Coronary artery (tissue), 2 donors: ENCODE results near the gene FOXO3.

Experiments
- DNase-seq: peaks from one replicate; pipeline ENCODE4 v3.0.0-alpha.2; 2017; ENCODE audit warnings: low spot score
- H3K27ac ChIP-seq, 2 donors: fragments of 200-600 bp; sonication (generic); one replicate each; pipeline ENCODE4 v1.5.1; 2016 to 2019
- H3K4me3 ChIP-seq: fragments of 200-600 bp; sonication (generic); 2 replicates; pipeline ENCODE4 v1.5.1; 2016; ENCODE audit warnings: mild to moderate bottlenecking, moderate library complexity
- TF ChIP-seq, protein P1 (sequence below): fragments of 200-600 bp; sonication (generic); IDR thresholded peaks from one replicate; pipeline ENCODE4 v1.5.1; 2019; ENCODE audit warnings: antibody characterized with exemption

FOXO3 gene

DNA sequence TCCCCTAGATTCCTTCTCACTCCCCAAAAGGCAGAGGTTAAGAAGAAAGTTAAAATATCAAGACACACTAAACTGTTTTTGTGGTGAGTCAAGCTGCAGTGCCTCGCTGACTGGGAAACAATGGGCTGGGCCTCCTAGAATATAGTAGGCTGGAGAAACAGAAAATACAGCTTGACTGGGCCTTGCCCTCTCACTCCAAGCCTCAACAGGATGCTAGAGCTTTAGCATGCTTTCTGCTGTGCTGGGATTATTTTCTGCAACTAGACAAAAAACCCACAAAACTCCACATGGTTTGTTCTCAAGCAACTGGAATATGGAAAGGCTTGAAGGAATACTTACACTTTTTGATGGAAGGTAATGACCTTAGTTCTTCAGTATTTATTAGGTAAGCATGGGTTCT is 27.9 kb downstream of the FOXO3 start:
- Histone ChIP-seq H3K4me3 (peak overlapping the region; percentile 58), H3K27ac (peak overlapping the region; percentile 91 to 92)
- no peak for DNase-seq
- TF ChIP-seq, protein P1, sequence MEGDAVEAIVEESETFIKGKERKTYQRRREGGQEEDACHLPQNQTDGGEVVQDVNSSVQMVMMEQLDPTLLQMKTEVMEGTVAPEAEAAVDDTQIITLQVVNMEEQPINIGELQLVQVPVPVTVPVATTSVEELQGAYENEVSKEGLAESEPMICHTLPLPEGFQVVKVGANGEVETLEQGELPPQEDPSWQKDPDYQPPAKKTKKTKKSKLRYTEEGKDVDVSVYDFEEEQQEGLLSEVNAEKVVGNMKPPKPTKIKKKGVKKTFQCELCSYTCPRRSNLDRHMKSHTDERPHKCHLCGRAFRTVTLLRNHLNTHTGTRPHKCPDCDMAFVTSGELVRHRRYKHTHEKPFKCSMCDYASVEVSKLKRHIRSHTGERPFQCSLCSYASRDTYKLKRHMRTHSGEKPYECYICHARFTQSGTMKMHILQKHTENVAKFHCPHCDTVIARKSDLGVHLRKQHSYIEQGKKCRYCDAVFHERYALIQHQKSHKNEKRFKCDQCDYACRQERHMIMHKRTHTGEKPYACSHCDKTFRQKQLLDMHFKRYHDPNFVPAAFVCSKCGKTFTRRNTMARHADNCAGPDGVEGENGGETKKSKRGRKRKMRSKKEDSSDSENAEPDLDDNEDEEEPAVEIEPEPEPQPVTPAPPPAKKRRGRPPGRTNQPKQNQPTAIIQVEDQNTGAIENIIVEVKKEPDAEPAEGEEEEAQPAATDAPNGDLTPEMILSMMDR: no peak

DNA sequence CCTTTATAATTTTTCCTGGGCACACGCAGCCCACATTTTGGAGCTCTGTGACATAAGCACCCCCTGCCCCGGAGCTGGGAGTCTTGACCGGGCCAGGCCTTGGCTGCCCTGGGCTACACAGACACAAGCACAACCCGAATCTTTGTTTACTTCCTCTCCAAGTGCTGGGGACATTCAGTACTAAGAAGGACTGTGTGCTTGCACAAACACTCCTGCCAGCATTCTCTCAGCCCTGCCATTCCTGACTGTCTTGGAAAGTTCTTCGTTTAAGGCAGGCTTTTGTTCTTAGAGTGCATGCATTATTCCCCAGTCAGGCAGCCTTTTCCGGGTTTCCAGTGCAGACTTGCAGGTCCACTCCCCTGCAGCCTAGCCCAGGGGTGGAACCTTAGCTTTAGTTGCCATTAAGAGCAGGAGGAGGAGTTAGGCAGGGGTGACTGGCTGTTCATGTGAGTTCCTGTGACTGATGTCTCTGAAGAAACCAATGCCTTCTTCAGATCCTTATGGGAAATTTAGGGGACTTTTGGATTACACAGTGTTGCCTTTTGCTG is 28.6 kb downstream of the FOXO3 start:
- TF ChIP-seq, protein P1: no peak
- peak; percentile 93 for DNase-seq
- peak overlapping the region; percentile 91 to 92 for H3K27ac ChIP-seq
- H3K4me3 ChIP-seq: peak overlapping the region; percentile 58

DNA sequence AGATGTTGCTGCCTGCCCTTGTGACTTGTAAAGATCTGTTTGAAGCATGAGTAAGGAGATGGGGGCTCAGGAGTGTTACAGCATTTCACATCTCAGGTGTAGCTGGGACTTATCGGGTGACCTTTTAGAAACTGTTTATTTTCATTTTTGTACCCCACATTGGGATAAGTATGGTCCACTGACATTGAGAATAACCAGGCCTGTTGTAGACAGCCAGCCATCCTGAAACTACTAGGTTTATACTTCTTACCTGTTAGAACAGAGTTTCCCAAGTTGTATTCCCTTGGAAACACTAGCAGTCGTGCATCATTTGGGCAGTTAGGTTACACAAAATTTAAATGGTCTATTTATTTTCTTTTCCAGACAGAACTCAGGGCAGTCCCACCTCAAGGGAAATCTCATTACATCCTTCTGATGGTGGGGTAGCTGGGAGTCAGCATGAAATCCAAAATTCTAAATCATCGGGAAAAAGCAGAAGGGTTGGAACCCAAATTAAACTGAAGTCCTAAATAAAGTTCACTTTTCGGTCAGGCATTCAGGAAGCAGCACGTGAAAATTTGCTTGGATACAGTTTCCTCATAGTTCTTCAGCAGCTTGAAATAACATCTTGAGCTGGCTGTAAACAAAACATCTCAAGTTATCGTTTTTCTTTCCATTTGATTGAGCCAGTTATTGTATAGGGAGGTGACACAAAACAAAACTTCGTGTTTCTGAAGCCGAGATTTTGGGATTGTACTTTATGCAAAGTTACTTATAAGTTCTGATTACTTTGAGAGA is 30.5 kb downstream of the FOXO3 start:
- no peak for DNase-seq
- Histone ChIP-seq H3K27ac (peak overlapping the region; percentile 91 to 92), H3K4me3 (peak overlapping the region; percentile 39)
- TF ChIP-seq, protein P1: no peak

DNA sequence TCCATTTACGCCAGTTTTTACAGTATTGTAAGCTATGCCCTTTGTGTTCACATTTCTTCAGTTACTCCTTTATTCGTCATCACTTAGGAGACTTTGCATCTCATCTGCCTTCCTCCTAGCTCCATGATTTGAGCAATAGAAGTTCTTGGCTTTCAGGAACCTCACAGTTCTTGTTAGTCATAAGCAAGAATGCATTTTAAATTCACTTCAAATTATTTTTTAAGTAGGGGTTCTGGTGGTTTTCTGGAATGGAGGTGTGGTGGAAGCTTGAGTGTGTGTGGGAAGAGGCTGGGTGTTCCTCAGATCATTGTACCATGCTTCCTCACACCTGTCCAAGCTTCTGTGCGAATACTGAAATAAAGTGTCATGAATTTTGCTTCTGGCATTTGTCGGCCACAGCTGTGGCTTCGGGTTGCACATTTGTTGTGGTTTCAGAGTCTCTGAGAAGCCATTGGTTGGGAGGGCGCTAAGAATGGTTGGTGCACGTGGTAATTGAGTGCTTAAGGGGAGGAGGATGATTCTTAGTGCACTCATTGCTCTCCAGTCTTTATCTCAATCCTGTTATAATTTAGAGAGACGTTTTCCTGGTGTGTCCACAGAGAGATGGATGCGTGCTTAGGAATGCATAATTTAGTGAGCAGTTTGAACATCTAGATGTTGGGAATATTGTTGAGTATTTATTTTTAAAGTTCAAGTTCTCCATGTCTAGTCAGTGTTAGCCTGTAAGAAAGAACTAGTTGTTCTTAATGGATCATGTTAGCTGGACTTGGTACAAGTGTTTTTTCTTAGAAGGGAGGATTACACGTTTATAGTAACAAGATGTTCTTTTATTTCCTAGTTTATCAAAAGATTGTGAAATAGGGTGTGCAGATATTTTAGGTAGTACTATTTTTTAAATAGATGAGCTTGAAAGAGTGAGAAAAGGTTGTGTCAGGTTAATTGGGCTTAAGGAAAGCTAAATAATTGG is 31.9 kb downstream of the FOXO3 start:
- Histone ChIP-seq H3K27ac (peak overlapping the region; percentile 91 to 92), H3K4me3 (peak overlapping the region; percentile 38)
- DNase-seq: no peak
- TF ChIP-seq, protein P1: no peak

DNA sequence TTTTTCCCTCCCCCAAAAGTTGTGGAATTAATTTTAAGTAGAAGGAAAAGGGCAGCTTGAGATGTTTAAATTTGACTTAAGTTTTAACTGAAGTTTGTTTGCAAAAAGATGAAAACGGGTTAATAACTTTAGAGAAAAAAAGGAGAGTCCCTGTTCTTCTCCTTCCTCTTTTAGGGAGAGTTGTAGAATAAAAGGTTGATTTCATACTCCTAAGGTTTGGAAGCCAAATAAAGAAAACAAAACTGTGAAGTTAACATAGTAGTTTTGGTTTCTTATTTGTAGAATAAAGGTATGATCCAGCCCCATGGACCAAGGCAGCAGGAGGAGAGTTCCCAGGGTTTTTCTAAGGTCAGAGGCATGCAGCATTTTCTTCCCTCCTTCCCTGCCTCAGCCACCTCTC is 33.4 kb downstream of the FOXO3 start:
- no peak for DNase-seq
- no peak overlapping the region for H3K4me3 ChIP-seq
- TF ChIP-seq, protein P1: no peak
- peak overlapping the region; percentile 91 to 92 for H3K27ac ChIP-seq

DNA sequence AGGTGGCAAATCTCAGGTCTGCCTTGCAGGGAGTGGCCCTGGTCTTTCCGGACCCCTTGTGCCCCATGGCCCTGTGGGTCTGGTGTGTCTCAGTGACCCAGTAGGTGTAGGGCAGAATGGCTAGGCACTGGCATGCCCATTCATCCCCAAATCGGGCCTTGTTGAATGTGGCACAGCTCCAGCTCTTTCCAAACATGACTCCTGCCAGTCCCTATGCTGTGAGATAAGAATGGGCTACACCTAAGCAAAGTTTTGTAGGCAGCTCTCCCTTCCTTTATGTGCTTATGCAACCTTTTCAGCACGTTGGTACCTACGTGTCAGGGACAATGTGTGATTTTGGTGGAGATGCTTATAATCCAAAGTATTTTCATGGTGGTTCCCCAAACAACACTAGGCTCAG is 33.9 kb downstream of the FOXO3 start:
- H3K4me3 ChIP-seq: peak overlapping the region; percentile 11
- TF ChIP-seq, protein P1: no peak
- H3K27ac ChIP-seq: peak overlapping the region; percentile 91 to 92
- DNase-seq: no peak
